Measurements from ENCODE around the gene RTF1.

RTF1 gene

DNA sequence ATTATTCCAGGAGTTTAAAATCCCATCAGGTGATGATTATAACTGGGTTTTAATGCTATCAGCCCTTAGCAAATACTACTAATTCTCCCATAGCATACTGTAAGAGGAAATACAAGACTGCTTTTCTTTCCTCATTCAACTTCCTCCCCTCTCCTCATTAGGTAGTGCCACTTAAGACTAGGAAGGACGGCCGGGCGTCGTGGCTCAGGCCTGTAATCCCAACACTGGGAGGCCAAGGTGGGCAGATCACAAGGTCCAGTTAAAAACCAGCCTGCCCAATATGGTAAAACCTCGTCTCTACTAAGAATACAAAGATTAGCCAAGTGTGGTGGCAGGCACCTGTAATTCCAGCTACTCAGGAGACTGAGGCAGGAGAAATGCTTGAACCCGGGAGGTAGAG lies 29.2 kb upstream of the RTF1 start:
- no peak overlapping the region for H3K27ac ChIP-seq (ENCODE audit: low read depth, low read length)
- TF ChIP-seq EZH2phosphoT487 (IDR thresholded peaks at IDR 0.05; ENCODE audit: borderline replicate concordance, low read length) (no peak), CTCF (IDR thresholded peaks at IDR 0.05; ENCODE audit: low read depth, low read length, poor library complexity, severe bottlenecking) (no peak)
- H3F3A ChIP-seq (ENCODE audit: control insufficient read depth, insufficient read depth) = peaks cover 28% of the 10 kb centered on the region
- peaks cover 34% of the 10 kb centered on the region for H3K36me3 ChIP-seq (ENCODE audit: control insufficient read depth, low read length)
- no peaks in the 10 kb centered on the region for H3K9me3 ChIP-seq (ENCODE audit: control insufficient read depth, insufficient read depth, low read length)
- no peak overlapping the region for H3K4me3 ChIP-seq (ENCODE audit: low read length)
- H4K20me1 ChIP-seq (ENCODE audit: control insufficient read depth, insufficient read depth, low read depth, low read length) = no peaks in the 10 kb centered on the region
- H3K79me2 ChIP-seq (ENCODE audit: control insufficient read depth, low read length) = no peaks in the 10 kb centered on the region
- no peaks in the 10 kb centered on the region for H3K27me3 ChIP-seq (ENCODE audit: control insufficient read depth, low read length)
- H3K4me2 ChIP-seq (ENCODE audit: low read length) = no peak overlapping the region
- H3K4me1 ChIP-seq (ENCODE audit: control insufficient read depth, low read length) = no peaks in the 10 kb centered on the region
- no peaks in the 10 kb centered on the region for H3K9me2 ChIP-seq (replicated peaks; ENCODE audit: control insufficient read depth, low read length)

- H3F3A ChIP-seq (ENCODE audit: control insufficient read depth, insufficient read depth) = peaks cover 23% of the 10 kb centered on the region
- no peak overlapping the region for H3K4me3 ChIP-seq (ENCODE audit: low read length)
- H3K79me2 ChIP-seq (ENCODE audit: control insufficient read depth, low read length) = 0 out of 2 replicates have a peak, but pooled peaks cover 3% of the 10 kb centered on the region
- H3K36me3 ChIP-seq (ENCODE audit: control insufficient read depth, low read length) = peaks cover 37% of the 10 kb centered on the region
- peaks cover 14% of the 10 kb centered on the region for H3K4me1 ChIP-seq (ENCODE audit: control insufficient read depth, low read length)
- H3K9me2 ChIP-seq (replicated peaks; ENCODE audit: control insufficient read depth, low read length) = no peaks in the 10 kb centered on the region
- no peaks in the 10 kb centered on the region for H3K9me3 ChIP-seq (ENCODE audit: control insufficient read depth, insufficient read depth, low read length)
- H4K20me1 ChIP-seq (ENCODE audit: control insufficient read depth, insufficient read depth, low read depth, low read length) = no peaks in the 10 kb centered on the region
- TF ChIP-seq EZH2phosphoT487 (IDR thresholded peaks at IDR 0.05; ENCODE audit: borderline replicate concordance, low read length) (no peak), CTCF (IDR thresholded peaks at IDR 0.05; ENCODE audit: low read depth, low read length, poor library complexity, severe bottlenecking) (no peak)
- no peak overlapping the region for H3K4me2 ChIP-seq (ENCODE audit: low read length)
- no peaks in the 10 kb centered on the region for H3K27me3 ChIP-seq (ENCODE audit: control insufficient read depth, low read length)
- no peak overlapping the region for H3K27ac ChIP-seq (ENCODE audit: low read depth, low read length)
Observed at GRCh38 chr15:41392659-41393058, 24.2 kb upstream of the RTF1 start.

DNA sequence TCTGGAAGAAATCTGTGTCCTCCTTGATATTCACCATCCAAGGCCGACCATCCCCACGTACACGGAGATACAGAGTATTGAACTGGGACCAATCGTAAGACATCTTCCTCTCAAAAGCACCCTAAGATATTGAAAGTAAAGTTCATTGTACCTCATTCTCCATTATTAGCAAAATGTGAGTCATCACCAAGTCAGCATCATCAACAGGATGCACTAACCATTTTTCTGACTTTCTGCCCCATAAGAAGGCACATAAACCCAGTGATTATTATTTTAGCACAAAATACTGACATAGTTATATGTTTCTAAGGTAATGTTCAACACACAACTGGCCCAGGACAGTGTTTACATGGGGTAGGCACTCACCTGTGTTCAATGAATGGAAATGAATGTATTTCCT lies 22.0 kb upstream of the RTF1 start:
- H3F3A ChIP-seq (ENCODE audit: control insufficient read depth, insufficient read depth) = peaks cover 13% of the 10 kb centered on the region
- H3K36me3 ChIP-seq (ENCODE audit: control insufficient read depth, low read length) = peaks cover 25% of the 10 kb centered on the region
- no peaks in the 10 kb centered on the region for H3K9me3 ChIP-seq (ENCODE audit: control insufficient read depth, insufficient read depth, low read length)
- H3K4me1 ChIP-seq (ENCODE audit: control insufficient read depth, low read length) = peaks cover 14% of the 10 kb centered on the region
- no peak for TF ChIP-seq CTCF (IDR thresholded peaks at IDR 0.05; ENCODE audit: low read depth, low read length, poor library complexity, severe bottlenecking)
- TF ChIP-seq EZH2phosphoT487 (IDR thresholded peaks at IDR 0.05; ENCODE audit: borderline replicate concordance, low read length) = no peak
- no peak overlapping the region for H3K27ac ChIP-seq (ENCODE audit: low read depth, low read length)
- no peaks in the 10 kb centered on the region for H4K20me1 ChIP-seq (ENCODE audit: control insufficient read depth, insufficient read depth, low read depth, low read length)
- H3K79me2 ChIP-seq (ENCODE audit: control insufficient read depth, low read length) = 0 out of 2 replicates have a peak, but pooled peaks cover 3% of the 10 kb centered on the region
- no peaks in the 10 kb centered on the region for H3K27me3 ChIP-seq (ENCODE audit: control insufficient read depth, low read length)
- no peak overlapping the region for H3K4me2 ChIP-seq (ENCODE audit: low read length)
- no peaks in the 10 kb centered on the region for H3K9me2 ChIP-seq (replicated peaks; ENCODE audit: control insufficient read depth, low read length)
- no peak overlapping the region for H3K4me3 ChIP-seq (ENCODE audit: low read length)

Measured in DOHH2 (cell line).